Mesenchymal stem cell (in vitro differentiated cells and primary cell): ENCODE results near the gene CDA.

Source experiments
- DNase-seq: peaks from one replicate; pipeline ENCODE4 v3.0.0-alpha.2; 2013
- H2AFZ ChIP-seq: one replicate; pipeline ENCODE4 v1.6.1; 2013; ENCODE audit warnings: low read depth, mild to moderate bottlenecking, control low read depth, inconsistent platforms, low read length, moderate library complexity
- H2AK5ac ChIP-seq: 2 replicates; pipeline ENCODE4 v1.6.1; 2013; ENCODE audit warnings: low read length, moderate library complexity, mild to moderate bottlenecking, inconsistent platforms; ENCODE audit not compliant: severe bottlenecking
- H2BK120ac ChIP-seq: one replicate; pipeline ENCODE4 v1.6.1; 2013; ENCODE audit warnings: low read depth, mild to moderate bottlenecking, inconsistent platforms, low read length, moderate library complexity
- H2BK12ac ChIP-seq, 2 experiments: one replicate each; pipeline ENCODE4 v1.6.1; 2013; ENCODE audit warnings: inconsistent platforms in 2 of 2, low read length in 2 of 2, mild to moderate bottlenecking in 2 of 2, moderate library complexity in 2 of 2, control low read depth in 1 of 2
- H2BK15ac ChIP-seq: one replicate; pipeline ENCODE4 v1.6.1; 2013; ENCODE audit warnings: mild to moderate bottlenecking, low read depth, inconsistent platforms; ENCODE audit not compliant: poor library complexity, severe bottlenecking
- H2BK5ac ChIP-seq: 2 replicates; pipeline ENCODE4 v1.6.1; 2013; ENCODE audit warnings: low read depth, mild to moderate bottlenecking, low read length, control low read depth, inconsistent platforms; ENCODE audit not compliant: poor library complexity, severe bottlenecking
- H3K14ac ChIP-seq, 2 experiments: one replicate each; pipeline ENCODE4 v1.6.1; 2013; ENCODE audit warnings: inconsistent platforms in 2 of 2, low read length in 2 of 2, control low read depth in 1 of 2, mild to moderate bottlenecking in 1 of 2, moderate library complexity in 1 of 2
- H3K18ac ChIP-seq, 2 experiments: one replicate each; pipeline ENCODE4 v1.6.1; 2013; ENCODE audit warnings: inconsistent platforms in 2 of 2, low read length in 2 of 2, control low read depth in 1 of 2, low read depth in 1 of 2, mild to moderate bottlenecking in 1 of 2
- H3K23ac ChIP-seq, 2 experiments: one replicate each; pipeline ENCODE4 v1.6.1; 2013; ENCODE audit warnings: inconsistent platforms in 2 of 2, low read length in 2 of 2, mild to moderate bottlenecking in 2 of 2, moderate library complexity in 2 of 2, control low read depth in 1 of 2
- H3K27ac ChIP-seq: 2 replicates; pipeline ENCODE4 v1.5.1; 2013; ENCODE audit warnings: mild to moderate bottlenecking, moderate library complexity, low read length, control low read depth, inconsistent platforms; ENCODE audit not compliant: poor library complexity, severe bottlenecking
- H3K27me3 ChIP-seq, 2 experiments: 2 replicates each; pipeline versions ENCODE4 v1.6.1 to v1.7.0; 2013; ENCODE audit warnings: low read length in 2 of 2, mild to moderate bottlenecking in 2 of 2, moderate library complexity in 2 of 2, control low read depth in 1 of 2, inconsistent platforms in 1 of 2; ENCODE audit not compliant: control insufficient read depth in 1 of 2, insufficient read depth in 1 of 2
- H3K36me3 ChIP-seq, 2 experiments: 2 replicates each; pipeline versions ENCODE4 v1.6.1 to v1.7.0; 2013; ENCODE audit warnings: low read length in 2 of 2, control low read depth in 1 of 2, inconsistent platforms in 1 of 2, low read depth in 1 of 2, mild to moderate bottlenecking in 1 of 2; ENCODE audit not compliant: insufficient read depth in 2 of 2, control insufficient read depth in 1 of 2
- H3K4ac ChIP-seq, 2 experiments: one replicate each; pipeline ENCODE4 v1.6.1; 2013; ENCODE audit warnings: inconsistent platforms in 2 of 2, low read length in 2 of 2, mild to moderate bottlenecking in 2 of 2, moderate library complexity in 2 of 2, control low read depth in 1 of 2, low read depth in 1 of 2
- H3K4me1 ChIP-seq: 2 replicates; pipeline ENCODE4 v1.6.1; 2013; ENCODE audit warnings: low read depth, low read length, control low read depth; ENCODE audit not compliant: control insufficient read depth, insufficient read depth
- H3K4me2 ChIP-seq: 2 replicates; pipeline ENCODE4 v1.6.1; 2013; ENCODE audit warnings: low read length, mild to moderate bottlenecking, inconsistent platforms; ENCODE audit not compliant: poor library complexity, severe bottlenecking
- H3K4me3 ChIP-seq, 2 experiments: 2 replicates each; pipeline versions ENCODE4 v1.5.1 to v1.7.0; 2013; ENCODE audit warnings: low read length in 2 of 2, mild to moderate bottlenecking in 2 of 2, control low read depth in 1 of 2, low read depth in 1 of 2; ENCODE audit not compliant: insufficient read depth in 1 of 2
- H3K79me1 ChIP-seq: replicated peaks from 2 replicates; pipeline ENCODE4 v1.6.1; 2013; ENCODE audit warnings: mild to moderate bottlenecking, control low read depth, low read length, inconsistent platforms; ENCODE audit not compliant: poor library complexity, severe bottlenecking
- H3K9ac ChIP-seq: 2 replicates; pipeline ENCODE4 v1.7.0; 2013; ENCODE audit warnings: mild to moderate bottlenecking, low read length, moderate library complexity
- H3K9me3 ChIP-seq: 2 replicates; pipeline ENCODE4 v1.7.0; 2013; ENCODE audit warnings: mild to moderate bottlenecking, low read length; ENCODE audit not compliant: control insufficient read depth
- H4K8ac ChIP-seq: one replicate; pipeline ENCODE4 v1.6.1; 2013; ENCODE audit warnings: inconsistent platforms, mild to moderate bottlenecking, low read length, moderate library complexity
- H4K91ac ChIP-seq: one replicate; pipeline ENCODE4 v1.6.1; 2013; ENCODE audit warnings: mild to moderate bottlenecking, low read length, inconsistent platforms
- WGBS: methylation state at CpG from one replicate; pipeline ENCODE4 v1.1.7; 2013; ENCODE audit warnings: mixed read lengths; 5-methylcytosine and 5-hydroxymethylcytosine counted together

The CDA gene

DNA sequence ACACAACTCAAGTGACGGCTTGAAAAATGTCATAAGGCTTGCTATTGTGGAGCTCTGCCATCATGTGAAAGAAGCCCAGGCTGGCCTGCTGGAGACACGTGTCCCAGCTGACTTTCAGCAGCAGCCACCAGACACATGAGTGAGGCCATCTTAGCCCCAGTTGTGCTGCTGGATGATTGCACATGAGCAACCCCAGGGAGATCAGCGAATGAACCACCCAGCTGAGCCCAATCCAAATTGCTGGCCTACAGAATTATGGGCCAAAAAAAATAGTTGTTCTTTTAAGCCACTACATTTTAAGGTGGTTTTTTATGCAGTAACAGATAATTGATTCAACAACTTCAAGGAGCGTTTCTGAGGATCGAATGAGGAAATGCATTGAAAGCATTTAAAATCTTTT lies 17.5 kb upstream of the CDA start:
- Histone ChIP-seq H2AK5ac (no peak overlapping the region), H3K27me3 (peaks cover 17 to 24% of the 10 kb centered on the region in 2 experiments), H2BK15ac (no peak overlapping the region), H2BK5ac (no peak overlapping the region), H3K14ac (no peak overlapping the region), H3K4ac (no peak overlapping the region), H3K4me3 (no peak overlapping the region), H2BK120ac (no peak overlapping the region), H3K9ac (no peak overlapping the region), H4K91ac (no peak overlapping the region), H2AFZ (no peak overlapping the region), H4K8ac (no peak overlapping the region), H3K9me3 (peaks cover 8% of the 10 kb centered on the region), H3K27ac (no peak overlapping the region), H3K36me3 (no peaks in the 10 kb centered on the region), H3K79me1 (no peaks in the 10 kb centered on the region), H3K23ac (no peak overlapping the region), H3K4me2 (no peak overlapping the region), H3K18ac (no peak overlapping the region), H3K4me1 (no peaks in the 10 kb centered on the region), H2BK12ac (no peak overlapping the region)
- no peak for DNase-seq
- 89% methylated on average over 2 of the region's 5 CpGs for WGBS

DNA sequence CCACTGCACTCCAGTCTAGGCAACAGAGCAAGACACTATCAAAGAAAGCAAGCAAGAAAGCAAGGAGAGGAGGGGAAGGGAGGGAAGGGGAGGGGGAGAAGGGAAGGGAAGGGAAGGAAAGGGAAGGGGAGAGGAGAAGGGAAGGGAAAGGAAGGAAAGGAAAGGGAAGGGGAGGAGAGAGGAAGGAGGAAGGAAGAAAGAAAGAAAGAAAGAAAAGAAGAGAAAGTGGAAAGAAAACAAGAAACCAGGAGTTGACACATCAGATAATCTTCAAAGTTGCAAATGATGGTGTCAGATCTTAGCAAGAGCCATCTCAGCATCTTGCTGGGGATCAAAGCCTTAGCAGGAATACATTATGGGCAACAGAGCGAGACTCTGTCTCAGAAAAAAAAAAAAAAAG lies 14.9 kb upstream of the CDA start:
- no peak overlapping the region for H2BK120ac ChIP-seq

DNA sequence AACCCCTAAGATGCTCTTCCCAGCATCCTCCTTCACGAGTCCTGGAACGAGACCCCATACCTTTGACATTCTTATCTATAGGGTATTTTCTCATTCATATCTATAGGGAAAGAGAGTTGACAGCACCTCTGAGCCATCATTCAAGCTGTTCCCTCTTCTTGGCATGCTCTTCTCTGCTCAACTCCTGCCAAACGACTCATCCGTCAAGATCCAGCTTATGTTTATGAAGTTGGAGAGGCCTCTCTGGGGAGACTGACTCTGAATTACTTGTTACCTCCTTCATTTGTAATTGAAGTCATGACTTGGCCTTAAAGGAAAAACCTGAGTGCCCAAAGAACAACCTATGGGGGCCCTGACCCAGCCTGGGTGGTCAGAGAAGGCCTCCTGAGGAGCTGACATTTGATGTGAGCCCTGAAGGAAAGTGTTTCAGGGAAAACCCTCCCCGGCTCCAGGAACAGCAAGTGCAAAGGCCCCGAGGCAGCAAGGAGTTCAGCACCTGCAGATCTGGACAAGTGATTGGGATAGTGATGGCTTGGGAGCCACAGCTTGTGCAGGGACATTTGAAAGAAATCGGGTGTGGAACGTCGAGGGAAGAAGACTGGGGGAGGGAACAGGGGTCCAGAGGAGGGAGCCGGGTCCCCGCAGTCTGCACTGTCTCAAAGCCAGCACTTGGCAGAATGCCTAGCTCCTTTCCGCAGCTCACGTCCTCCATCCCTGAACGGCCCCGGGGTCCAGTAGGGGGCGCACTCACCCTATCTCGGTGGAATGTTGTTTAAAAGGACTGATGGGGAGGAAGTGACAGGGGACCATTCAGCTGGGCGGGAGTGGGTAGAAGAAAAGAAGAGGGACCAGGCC lies 14.0 kb upstream of the CDA start:
- Histone ChIP-seq H3K4me3 (no peak overlapping the region), H2AFZ (no peak overlapping the region), H4K91ac (no peak overlapping the region), H3K79me1 (no peaks in the 10 kb centered on the region), H3K23ac (no peak overlapping the region), H3K4me1 (peaks cover 2% of the 10 kb centered on the region), H2AK5ac (no peak overlapping the region), H3K36me3 (no peaks in the 10 kb centered on the region), H3K27ac (no peak overlapping the region), H2BK120ac (no peak overlapping the region), H4K8ac (no peak overlapping the region), H2BK12ac (no peak overlapping the region), H3K9ac (no peak overlapping the region), H2BK5ac (no peak overlapping the region), H3K4me2 (no peak overlapping the region), H3K14ac (no peak overlapping the region), H3K4ac (no peak overlapping the region), H3K27me3 (peaks cover 10 to 18% of the 10 kb centered on the region in 2 experiments), H3K9me3 (peaks cover 8% of the 10 kb centered on the region), H3K18ac (no peak overlapping the region), H2BK15ac (no peak overlapping the region)
- WGBS, result 26% methylated on average over 15 of the region's 18 CpGs
- peak; percentile 66 for DNase-seq

More for the DNA sequence above, 14.9 kb upstream of the CDA start:
- Histone ChIP-seq H4K8ac (no peak overlapping the region), H2BK5ac (no peak overlapping the region), H3K18ac (no peak overlapping the region), H3K23ac (no peak overlapping the region), H3K14ac (no peak overlapping the region), H3K36me3 (no peaks in the 10 kb centered on the region), H2BK12ac (no peak overlapping the region), H3K4me3 (no peak overlapping the region), H3K9ac (no peak overlapping the region), H2AK5ac (no peak overlapping the region), H3K79me1 (no peaks in the 10 kb centered on the region), H3K9me3 (peaks cover 8% of the 10 kb centered on the region), H2BK15ac (no peak overlapping the region), H4K91ac (no peak overlapping the region), H3K27me3 (peaks cover 17 to 24% of the 10 kb centered on the region in 2 experiments), H3K4ac (no peak overlapping the region), H3K4me2 (no peak overlapping the region), H2AFZ (no peak overlapping the region), H3K27ac (no peak overlapping the region), H3K4me1 (peaks cover 2% of the 10 kb centered on the region)
- DNase-seq, result no peak
- 67% methylated on average over 1 of the region's 1 CpG for WGBS

DNA sequence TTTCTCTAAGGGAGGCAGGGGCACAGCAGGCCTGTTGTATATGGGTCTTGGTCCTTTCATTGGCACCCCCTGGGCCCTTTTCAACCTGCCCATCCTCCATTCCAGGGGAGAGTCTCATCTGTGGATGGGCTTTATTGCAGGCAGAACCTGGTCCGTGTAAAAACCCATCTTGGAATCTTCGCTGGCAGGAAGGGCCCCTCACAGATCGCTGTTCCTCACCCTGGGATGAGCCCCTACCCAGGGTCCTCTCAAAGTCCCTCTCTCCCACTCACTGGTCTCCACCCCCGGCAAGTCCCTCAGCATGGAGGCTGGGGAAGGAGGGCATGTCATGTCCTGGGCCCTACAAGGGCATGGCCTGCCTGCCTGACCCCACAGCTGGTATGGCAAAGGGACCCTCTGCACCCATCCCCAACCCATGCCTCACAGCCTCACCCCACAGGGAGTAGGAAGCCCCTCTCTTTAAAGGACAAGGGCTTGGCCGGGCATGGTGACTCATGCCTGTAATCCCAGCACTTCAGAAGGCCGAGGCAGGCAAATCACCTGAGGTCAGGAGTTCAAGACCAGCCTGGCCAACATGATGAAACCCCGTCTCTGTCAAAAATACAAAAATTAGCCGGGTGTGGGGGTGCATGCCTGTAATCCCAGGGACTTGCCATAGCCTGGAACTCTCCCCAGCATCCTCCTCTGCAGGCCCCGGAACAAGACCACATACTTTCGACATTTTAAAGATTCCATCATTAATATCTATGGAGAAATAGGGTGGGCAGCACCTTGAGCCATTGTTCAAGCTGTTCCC lies 13.2 kb upstream of the CDA start:
- no peak for DNase-seq
- Histone ChIP-seq H3K9me3 (peaks cover 8% of the 10 kb centered on the region), H2BK12ac (no peak overlapping the region), H3K27ac (no peak overlapping the region), H3K27me3 (peaks cover 10 to 15% of the 10 kb centered on the region in 2 experiments), H2BK15ac (no peak overlapping the region), H3K4me2 (no peak overlapping the region), H3K4me3 (no peak overlapping the region), H4K91ac (no peak overlapping the region), H2AFZ (no peak overlapping the region), H3K18ac (no peak overlapping the region), H2AK5ac (no peak overlapping the region), H2BK5ac (no peak overlapping the region), H2BK120ac (no peak overlapping the region), H3K9ac (no peak overlapping the region), H3K23ac (no peak overlapping the region), H3K4me1 (peaks cover 2% of the 10 kb centered on the region), H4K8ac (no peak overlapping the region), H3K79me1 (no peaks in the 10 kb centered on the region), H3K14ac (no peak overlapping the region), H3K36me3 (no peaks in the 10 kb centered on the region), H3K4ac (no peak overlapping the region)
- WGBS, result 79% methylated on average over 9 of the region's 10 CpGs
